ENCODE results near the gene EIF4B. TPM values are rescaled to one million over a fixed set of nuclear protein-coding genes. Genes with fewer than 3 reads are reported as not detected.

The EIF4B gene
- total and polyA plus RNA-seq, 9 of the 15 experiments (the other 6 are each of a cell fraction or from before 2014, with no cell fraction given) = 138 to 669 (median 552) TPM

DNA sequence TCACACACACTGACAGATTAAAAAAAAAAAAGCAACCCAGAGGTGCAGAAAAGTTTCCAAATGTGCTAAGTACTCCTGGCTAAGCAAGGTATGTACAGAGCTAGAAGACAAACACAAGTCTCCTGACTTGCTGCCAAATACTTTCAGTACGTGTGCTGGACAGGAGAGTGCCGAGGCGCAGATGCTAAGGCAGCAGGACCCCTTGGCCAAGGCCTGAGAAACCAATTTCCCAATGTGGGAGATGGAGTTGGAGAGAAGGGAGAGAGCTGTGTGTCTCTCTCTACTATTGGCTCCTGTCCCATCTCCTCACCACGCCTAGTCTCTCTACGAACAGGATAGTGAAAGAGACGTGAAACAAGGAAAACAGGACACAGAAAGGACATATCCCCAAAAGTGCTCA, 67.6 kb downstream of the EIF4B start (continued):
- no peak for TF ChIP-seq TEAD4 (IDR thresholded peaks at IDR 0.05; ENCODE audit: low read length)
- TF ChIP-seq TEAD4 (CRISPR knock-in tag; IDR thresholded peaks at IDR 0.05; ENCODE audit: borderline replicate concordance) = no peak
- TF ChIP-seq, protein P1, sequence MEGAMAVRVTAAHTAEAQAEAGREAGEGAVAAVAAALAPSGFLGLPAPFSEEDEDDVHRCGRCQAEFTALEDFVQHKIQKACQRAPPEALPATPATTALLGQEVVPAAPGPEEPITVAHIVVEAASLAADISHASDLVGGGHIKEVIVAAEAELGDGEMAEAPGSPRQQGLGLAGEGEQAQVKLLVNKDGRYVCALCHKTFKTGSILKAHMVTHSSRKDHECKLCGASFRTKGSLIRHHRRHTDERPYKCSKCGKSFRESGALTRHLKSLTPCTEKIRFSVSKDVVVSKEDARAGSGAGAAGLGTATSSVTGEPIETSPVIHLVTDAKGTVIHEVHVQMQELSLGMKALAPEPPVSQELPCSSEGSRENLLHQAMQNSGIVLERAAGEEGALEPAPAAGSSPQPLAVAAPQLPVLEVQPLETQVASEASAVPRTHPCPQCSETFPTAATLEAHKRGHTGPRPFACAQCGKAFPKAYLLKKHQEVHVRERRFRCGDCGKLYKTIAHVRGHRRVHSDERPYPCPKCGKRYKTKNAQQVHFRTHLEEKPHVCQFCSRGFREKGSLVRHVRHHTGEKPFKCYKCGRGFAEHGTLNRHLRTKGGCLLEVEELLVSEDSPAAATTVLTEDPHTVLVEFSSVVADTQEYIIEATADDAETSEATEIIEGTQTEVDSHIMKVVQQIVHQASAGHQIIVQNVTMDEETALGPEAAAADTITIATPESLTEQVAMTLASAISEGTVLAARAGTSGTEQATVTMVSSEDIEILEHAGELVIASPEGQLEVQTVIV (CRISPR knock-in tag; IDR thresholded peaks at IDR 0.05; ENCODE audit: borderline replicate concordance) = no peak
- TF ChIP-seq FOXK2 (conservative IDR thresholded peaks at IDR 0.05 in 1 of 2, IDR thresholded peaks at IDR 0.05 in 1 of 2; ENCODE audit: low read depth in 2 of 2) = no peak

DNA sequence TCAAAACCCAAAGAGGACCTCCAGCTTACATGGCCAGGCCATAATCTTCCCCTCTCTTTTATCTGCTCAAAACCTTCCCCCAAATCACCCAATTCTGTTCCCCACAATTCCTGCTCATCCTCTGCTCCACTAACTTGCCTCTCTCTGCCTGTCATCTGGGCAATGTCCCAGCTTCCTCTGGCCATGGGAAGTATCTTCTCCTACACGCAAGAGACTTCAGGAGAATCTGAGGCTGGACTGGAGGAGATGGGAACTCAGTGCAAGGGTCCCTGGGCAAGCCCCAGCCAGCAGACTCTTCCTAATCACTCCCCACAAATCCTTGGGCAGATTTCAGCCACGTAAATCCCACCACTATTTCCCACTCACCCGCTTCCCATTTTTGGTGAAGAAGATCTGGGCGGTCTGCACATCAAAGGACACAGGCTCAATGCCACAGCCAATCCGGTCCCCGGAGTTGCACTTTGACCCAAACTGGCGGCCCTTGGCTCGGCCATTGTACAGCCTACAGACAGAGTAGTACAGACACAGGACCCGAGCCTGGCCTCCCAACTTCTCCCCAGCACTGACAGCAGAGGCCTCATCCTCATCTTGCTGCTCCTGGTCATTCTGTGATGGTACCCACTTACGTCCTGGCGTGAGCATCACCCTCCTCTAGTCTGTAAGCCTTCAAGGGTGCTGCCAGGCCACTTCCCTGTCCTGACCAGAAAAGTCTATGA, 68.2 kb downstream of the EIF4B start:
- no peaks in the 10 kb centered on the region for H3K9me1 ChIP-seq (ENCODE audit: control insufficient read depth, insufficient read depth, low read length)
- CTCF ChIA-PET (ENCODE audit: low intra/inter-chr PET ratio) = interaction anchor here (0.7 kb wide), 1 partner anchor 178 kb away, joined by 4 read pairs; no protein-coding TSS in a partner anchor
- H2AFZ ChIP-seq (ENCODE audit: low read depth, low read length) = no peak overlapping the region
- FAIRE-seq (no peak), DNase-seq (ENCODE audit: extremely low read depth in 1 of 4, low spot score in 3 of 4) (no peak), ATAC-seq (no peak)
- in situ Hi-C loops (cut with MboI) (no loop called here), intact Hi-C loops (cut with micrococcal nuclease) (no loop called here)
- no peaks in the 10 kb centered on the region for H3K27me3 ChIP-seq (ENCODE audit: control insufficient read depth in 2 of 2, insufficient read depth in 2 of 2, low read length in 2 of 2)
- POLR2A ChIA-PET = interaction anchor here (0.7 kb wide), 1 partner anchor 19 kb away, joined by 3 read pairs; no protein-coding TSS in a partner anchor
- H4K20me1 ChIP-seq (replicated peaks; ENCODE audit: control insufficient read depth, insufficient read depth, low read length) = no peaks in the 10 kb centered on the region
- BruUV-seq (replicated peaks) = no TSS peak
- H3K79me2 ChIP-seq (ENCODE audit: control insufficient read depth, insufficient read depth, low read length) = peaks cover 8% of the 10 kb centered on the region; the same call in 2 of the 3 replicates
- H3K4me3 ChIP-seq = no peak overlapping the region
- WGBS (ENCODE audit: insufficient coverage, low coverage, missing lambda C conversion rate) = 85% methylated on average over 11 of the region's 11 CpGs
- H3K4me2 ChIP-seq (ENCODE audit: insufficient read depth, low read length) = no peak overlapping the region
- H3K9me3 ChIP-seq (replicated peaks; ENCODE audit: control insufficient read depth, insufficient read depth, low read depth, low read length) = no peaks in the 10 kb centered on the region
- H3K9ac ChIP-seq (ENCODE audit: insufficient read depth in 1 of 2, low read depth in 2 of 2, low read length in 2 of 2) = no peak overlapping the region
- H3K27ac ChIP-seq (ENCODE audit: extremely low read depth, low read depth, low read length) = no peak overlapping the region
- H3K36me3 ChIP-seq (ENCODE audit: control insufficient read depth, insufficient read depth, low read length) = peaks cover 14% of the 10 kb centered on the region; the same call in 2 of the 3 replicates
- peaks cover 22 to 35% of the 10 kb centered on the region in 2 experiments for H3K4me1 ChIP-seq (replicated peaks in 1 of 2; ENCODE audit: control insufficient read depth in 2 of 2, insufficient read depth in 2 of 2, low read length in 2 of 2)
- TF ChIP-seq, protein P2, sequence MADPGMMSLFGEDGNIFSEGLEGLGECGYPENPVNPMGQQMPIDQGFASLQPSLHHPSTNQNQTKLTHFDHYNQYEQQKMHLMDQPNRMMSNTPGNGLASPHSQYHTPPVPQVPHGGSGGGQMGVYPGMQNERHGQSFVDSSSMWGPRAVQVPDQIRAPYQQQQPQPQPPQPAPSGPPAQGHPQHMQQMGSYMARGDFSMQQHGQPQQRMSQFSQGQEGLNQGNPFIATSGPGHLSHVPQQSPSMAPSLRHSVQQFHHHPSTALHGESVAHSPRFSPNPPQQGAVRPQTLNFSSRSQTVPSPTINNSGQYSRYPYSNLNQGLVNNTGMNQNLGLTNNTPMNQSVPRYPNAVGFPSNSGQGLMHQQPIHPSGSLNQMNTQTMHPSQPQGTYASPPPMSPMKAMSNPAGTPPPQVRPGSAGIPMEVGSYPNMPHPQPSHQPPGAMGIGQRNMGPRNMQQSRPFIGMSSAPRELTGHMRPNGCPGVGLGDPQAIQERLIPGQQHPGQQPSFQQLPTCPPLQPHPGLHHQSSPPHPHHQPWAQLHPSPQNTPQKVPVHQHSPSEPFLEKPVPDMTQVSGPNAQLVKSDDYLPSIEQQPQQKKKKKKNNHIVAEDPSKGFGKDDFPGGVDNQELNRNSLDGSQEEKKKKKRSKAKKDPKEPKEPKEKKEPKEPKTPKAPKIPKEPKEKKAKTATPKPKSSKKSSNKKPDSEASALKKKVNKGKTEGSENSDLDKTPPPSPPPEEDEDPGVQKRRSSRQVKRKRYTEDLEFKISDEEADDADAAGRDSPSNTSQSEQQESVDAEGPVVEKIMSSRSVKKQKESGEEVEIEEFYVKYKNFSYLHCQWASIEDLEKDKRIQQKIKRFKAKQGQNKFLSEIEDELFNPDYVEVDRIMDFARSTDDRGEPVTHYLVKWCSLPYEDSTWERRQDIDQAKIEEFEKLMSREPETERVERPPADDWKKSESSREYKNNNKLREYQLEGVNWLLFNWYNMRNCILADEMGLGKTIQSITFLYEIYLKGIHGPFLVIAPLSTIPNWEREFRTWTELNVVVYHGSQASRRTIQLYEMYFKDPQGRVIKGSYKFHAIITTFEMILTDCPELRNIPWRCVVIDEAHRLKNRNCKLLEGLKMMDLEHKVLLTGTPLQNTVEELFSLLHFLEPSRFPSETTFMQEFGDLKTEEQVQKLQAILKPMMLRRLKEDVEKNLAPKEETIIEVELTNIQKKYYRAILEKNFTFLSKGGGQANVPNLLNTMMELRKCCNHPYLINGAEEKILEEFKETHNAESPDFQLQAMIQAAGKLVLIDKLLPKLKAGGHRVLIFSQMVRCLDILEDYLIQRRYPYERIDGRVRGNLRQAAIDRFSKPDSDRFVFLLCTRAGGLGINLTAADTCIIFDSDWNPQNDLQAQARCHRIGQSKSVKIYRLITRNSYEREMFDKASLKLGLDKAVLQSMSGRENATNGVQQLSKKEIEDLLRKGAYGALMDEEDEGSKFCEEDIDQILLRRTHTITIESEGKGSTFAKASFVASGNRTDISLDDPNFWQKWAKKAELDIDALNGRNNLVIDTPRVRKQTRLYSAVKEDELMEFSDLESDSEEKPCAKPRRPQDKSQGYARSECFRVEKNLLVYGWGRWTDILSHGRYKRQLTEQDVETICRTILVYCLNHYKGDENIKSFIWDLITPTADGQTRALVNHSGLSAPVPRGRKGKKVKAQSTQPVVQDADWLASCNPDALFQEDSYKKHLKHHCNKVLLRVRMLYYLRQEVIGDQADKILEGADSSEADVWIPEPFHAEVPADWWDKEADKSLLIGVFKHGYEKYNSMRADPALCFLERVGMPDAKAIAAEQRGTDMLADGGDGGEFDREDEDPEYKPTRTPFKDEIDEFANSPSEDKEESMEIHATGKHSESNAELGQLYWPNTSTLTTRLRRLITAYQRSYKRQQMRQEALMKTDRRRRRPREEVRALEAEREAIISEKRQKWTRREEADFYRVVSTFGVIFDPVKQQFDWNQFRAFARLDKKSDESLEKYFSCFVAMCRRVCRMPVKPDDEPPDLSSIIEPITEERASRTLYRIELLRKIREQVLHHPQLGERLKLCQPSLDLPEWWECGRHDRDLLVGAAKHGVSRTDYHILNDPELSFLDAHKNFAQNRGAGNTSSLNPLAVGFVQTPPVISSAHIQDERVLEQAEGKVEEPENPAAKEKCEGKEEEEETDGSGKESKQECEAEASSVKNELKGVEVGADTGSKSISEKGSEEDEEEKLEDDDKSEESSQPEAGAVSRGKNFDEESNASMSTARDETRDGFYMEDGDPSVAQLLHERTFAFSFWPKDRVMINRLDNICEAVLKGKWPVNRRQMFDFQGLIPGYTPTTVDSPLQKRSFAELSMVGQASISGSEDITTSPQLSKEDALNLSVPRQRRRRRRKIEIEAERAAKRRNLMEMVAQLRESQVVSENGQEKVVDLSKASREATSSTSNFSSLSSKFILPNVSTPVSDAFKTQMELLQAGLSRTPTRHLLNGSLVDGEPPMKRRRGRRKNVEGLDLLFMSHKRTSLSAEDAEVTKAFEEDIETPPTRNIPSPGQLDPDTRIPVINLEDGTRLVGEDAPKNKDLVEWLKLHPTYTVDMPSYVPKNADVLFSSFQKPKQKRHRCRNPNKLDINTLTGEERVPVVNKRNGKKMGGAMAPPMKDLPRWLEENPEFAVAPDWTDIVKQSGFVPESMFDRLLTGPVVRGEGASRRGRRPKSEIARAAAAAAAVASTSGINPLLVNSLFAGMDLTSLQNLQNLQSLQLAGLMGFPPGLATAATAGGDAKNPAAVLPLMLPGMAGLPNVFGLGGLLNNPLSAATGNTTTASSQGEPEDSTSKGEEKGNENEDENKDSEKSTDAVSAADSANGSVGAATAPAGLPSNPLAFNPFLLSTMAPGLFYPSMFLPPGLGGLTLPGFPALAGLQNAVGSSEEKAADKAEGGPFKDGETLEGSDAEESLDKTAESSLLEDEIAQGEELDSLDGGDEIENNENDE (IDR thresholded peaks at IDR 0.05; ENCODE audit: low read depth, low read length) = no peak
